ENCODE data around the gene DOCK8.

DOCK8 gene

DNA sequence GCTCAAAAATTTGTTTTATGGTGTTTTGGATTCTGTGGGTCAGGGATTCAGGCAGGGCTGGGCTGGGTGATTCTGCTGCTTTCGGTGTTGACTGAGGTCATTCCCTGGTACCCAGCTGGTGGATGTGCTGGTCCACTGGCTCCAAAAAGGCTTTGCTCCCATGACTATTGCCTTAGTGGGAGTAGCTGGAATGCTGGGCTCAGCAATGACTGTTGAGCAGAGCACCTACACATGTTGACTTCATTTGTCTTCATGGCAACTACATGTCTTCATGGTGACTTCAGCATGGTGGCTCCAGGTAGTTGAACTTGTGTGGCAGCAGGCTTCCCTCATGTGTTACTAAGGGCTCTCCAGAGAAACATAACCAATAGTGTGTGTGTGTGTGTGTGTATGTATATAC is 297.2 kb downstream of the DOCK8 start:
- DNase-seq = no peak

DNA sequence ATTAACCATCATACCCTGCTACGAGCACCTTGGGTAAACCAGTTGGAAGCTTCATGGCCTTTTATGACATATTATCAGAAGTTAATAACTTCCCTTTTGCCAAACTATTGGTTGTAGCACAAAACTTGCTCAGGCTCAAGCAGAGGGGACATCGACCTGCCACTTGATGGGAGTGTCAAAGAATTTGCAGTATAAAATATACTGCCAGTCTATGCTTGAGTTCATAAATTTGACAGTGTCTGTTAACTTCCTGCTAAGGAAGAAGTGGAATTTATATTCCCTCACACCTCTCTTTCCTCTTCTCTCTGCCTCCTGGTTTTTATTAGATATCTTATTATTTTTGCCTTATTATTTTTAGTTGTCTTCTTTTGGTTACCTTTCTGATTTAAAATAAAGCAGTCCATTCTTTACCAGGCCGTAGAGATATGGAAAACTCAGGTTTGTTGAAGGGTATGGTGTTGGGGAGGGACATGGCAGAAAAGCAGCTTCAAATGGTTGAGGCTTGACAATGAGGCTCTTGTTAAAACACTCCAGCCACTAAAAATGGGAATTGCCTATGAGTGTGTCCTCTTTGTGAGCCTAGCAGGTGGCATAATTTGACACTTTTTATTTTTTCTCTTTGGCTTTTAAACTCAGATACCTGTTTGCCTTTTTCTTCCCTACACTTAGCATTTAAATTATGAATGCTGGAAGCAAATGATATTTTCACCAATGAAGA is 298.0 kb downstream of the DOCK8 start:
- peak; percentile 70 for DNase-seq

Measured in NCI-H2029 treated with DMSO at 0.1 percent for 48 hours (cell line).